Heart right ventricle (tissue), 16 donors: ENCODE data around the gene TRAK1. TPM values are rescaled to one million over a fixed set of nuclear protein-coding genes. Genes with fewer than 3 reads are reported as not detected.

ENCODE experiments used
- ATAC-seq, 8 donors: fragments of 200-7000 bp; cut with Tn5 transposase; one replicate each; pipeline ENCODE4 v1.9.1; 2020; ENCODE audit warnings: mild to moderate bottlenecking in 8 of 8, moderate library complexity in 8 of 8, moderate number of reproducible peaks in 1 of 8
- DNase-seq, 2 donors: peaks; one replicate each; pipeline ENCODE4 v3.0.0-alpha.2; 2020
- H3K27ac ChIP-seq, 10 donors: fragments of 200-600 bp; sonication (generic) in 2 of 10; one replicate each; pipeline versions ENCODE4 v1.5.0 to v1.8.0; 2020 to 2022; ENCODE audit warnings: mild to moderate bottlenecking in 3 of 10
- H3K27me3 ChIP-seq, 7 donors: fragments of 200-600 bp; one replicate each; pipeline ENCODE4 v1.8.0; 2021 to 2022; ENCODE audit warnings: mild to moderate bottlenecking in 2 of 7
- H3K36me3 ChIP-seq, 9 donors: fragments of 200-600 bp; sonication (generic) in 1 of 9; one replicate each; pipeline versions ENCODE4 v1.5.0 to v1.8.0; 2020 to 2022; ENCODE audit warnings: mild to moderate bottlenecking in 2 of 9
- H3K4me1 ChIP-seq, 9 donors: fragments of 200-600 bp; sonication (generic) in 1 of 9; one replicate each; pipeline versions ENCODE4 v1.5.0 to v1.8.0; 2020 to 2022; ENCODE audit warnings: mild to moderate bottlenecking in 4 of 9
- H3K4me3 ChIP-seq, 10 donors: fragments of 200-600 bp; sonication (generic) in 2 of 10; one replicate each; pipeline versions ENCODE4 v1.5.0 to v1.8.0; 2020 to 2022; ENCODE audit warnings: mild to moderate bottlenecking in 7 of 10, moderate library complexity in 2 of 10
- H3K9me3 ChIP-seq, 11 donors: fragments of 200-600 bp in 10 of 11; sonication (generic) in 2 of 11; one replicate each; pipeline versions ENCODE4 v1.5.0 to v1.8.0; 2013 to 2022; ENCODE audit warnings: mild to moderate bottlenecking in 2 of 11, control low read depth in 1 of 11, moderate library complexity in 1 of 11
- CTCF ChIP-seq, 9 donors: fragments of 200-600 bp; sonication (generic) in 2 of 9; IDR thresholded peaks; one replicate each; pipeline versions ENCODE4 v1.5.0 to v1.8.0; 2021 to 2022; ENCODE audit warnings: antibody characterized with exemption in 9 of 9, mild to moderate bottlenecking in 5 of 9, moderate library complexity in 1 of 9
- WGBS, 2 donors: extraction: QIAGEN DNeasy Blood & Tissue Kit; methylation state at CpG; one replicate each; pipeline ENCODE4 v1.1.7; 2013; ENCODE audit warnings: inconsistent platforms in 1 of 2; 5-methylcytosine and 5-hydroxymethylcytosine counted together
- intact Hi-C, 10 donors: fragments of 100-400 bp; cut with DNase I; formaldehyde crosslinking; loops; one replicate each; pipeline versions ENCODE4 v1.11.1 to v1.14.2; 2022
- polyA plus RNA-seq, 2 donors: library from polyadenylated mRNA; stranded (reverse); fragments of 200-250 nt; gene quantifications; one replicate each; pipeline ENCODE4 v1.2.3, GENCODE V29; 2013
- total RNA-seq, 10 donors: library from RNA; stranded (reverse); fragmentation: NEBNext Ultra II Directional in 3 of 10; extraction: Animal tissue kit (Norgen Biotek cat#: 25700) in 3 of 10; gene quantifications; one replicate each; pipeline versions ENCODE4 v1.2.1 to v1.2.4, GENCODE V29; 2021 to 2023
- donor health status: Arrhythmogenic right ventricular cardiomyopathy.
- donor health status: ischemic (EF 13 %, LVEDD 7.1; RV severe dilation, severe dysfunction).
- donor health status: healthy with polysubstance abuse.
- donor health status: DM: no; HTN: yes; CAD: no.
- donor health status: DM: no; HTN: no; CAD: no.
- donor health status: ischemic (EF 25% LVEDD 6.9; RV normal size, moderate dysfunction).
- donor health status: ischemic (EF 25% LVEDD 5.7; RV mildly dilated, moderate dysfunction).
- donor health status: healthy.
- donor health status: DM: yes; HTN: yes; CAD: no.
- donor health status: Ischemic cardiomyopathy.
- donor health status: ischemic (EF 35%, LVEDD 5.7; RV mildly dilated, moderate dysfunction).
- donor health status: nonischemic (EF 11% LVEDD 7.7; RV severe dilation, severe dysfunction).
- donor health status: DM: yes; HTN: yes; CAD: no.
- donor health status: PGD.
- donor health status: ischemic (EF 29% LVEDD 5.4; RV normal size, mild dysfunction).
- donor health status: nonischemic (EF 23%, LVEDD 6.1; RV moderate dilation, normal function).

The TRAK1 gene
- total and polyA plus RNA-seq, 12 donors = 35.5 to 423 (median 303) TPM

- H3K36me3 ChIP-seq = no peaks in the 10 kb centered on the region
- H3K4me3 ChIP-seq = no peak overlapping the region
- ATAC-seq (no peak), DNase-seq (no peak)
- intact Hi-C loops = loop anchor here in 1 of 10 donors (10.0 kb wide), 1 partner anchor 154 kb away; no protein-coding TSS in a partner anchor
- H3K4me1 ChIP-seq = peaks cover 0 to 2% (median 0%) of the 10 kb centered on the region in 9 donors
- no peak for TF ChIP-seq CTCF (IDR thresholded peaks at IDR 0.05)
- H3K27me3 ChIP-seq = peaks cover 2 to 57% (median 51%) of the 10 kb centered on the region in 7 donors
- no peaks in the 10 kb centered on the region for H3K9me3 ChIP-seq
- H3K27ac ChIP-seq = no peak overlapping the region
- 38 to 44% methylated on average over 1 of the region's 1 CpG for WGBS, 2 donors
Measured at GRCh38 chr3:42270561-42270960, 179.4 kb downstream of the TRAK1 start.

GRCh38 chr3:42271786-42272185 is 180.6 kb downstream of the TRAK1 start:
- H3K36me3 ChIP-seq = no peaks in the 10 kb centered on the region
- no peaks in the 10 kb centered on the region for H3K9me3 ChIP-seq
- H3K4me1 ChIP-seq = no peaks in the 10 kb centered on the region
- peaks cover 0 to 58% (median 43%) of the 10 kb centered on the region in 7 donors for H3K27me3 ChIP-seq
- ATAC-seq (no peak), DNase-seq (no peak)
- TF ChIP-seq CTCF (IDR thresholded peaks at IDR 0.05) = no peak
- no peak overlapping the region for H3K4me3 ChIP-seq
- intact Hi-C loops = loop anchor here in 1 of 10 donors (10.0 kb wide), 1 partner anchor 153 kb away; no protein-coding TSS in a partner anchor
- H3K27ac ChIP-seq = no peak overlapping the region

GRCh38 chr3:42273361-42273760 is 182.2 kb downstream of the TRAK1 start:
- no peaks in the 10 kb centered on the region for H3K9me3 ChIP-seq
- peaks cover 0 to 45% (median 28%) of the 10 kb centered on the region in 7 donors for H3K27me3 ChIP-seq
- H3K36me3 ChIP-seq = no peaks in the 10 kb centered on the region
- intact Hi-C loops = loop anchor here in 1 of 10 donors (10.0 kb wide), 1 partner anchor 151 kb away; no protein-coding TSS in a partner anchor
- H3K4me1 ChIP-seq = no peaks in the 10 kb centered on the region
- no peak overlapping the region for H3K4me3 ChIP-seq
- no peak overlapping the region for H3K27ac ChIP-seq
- TF ChIP-seq CTCF (IDR thresholded peaks at IDR 0.05) = no peak
- 50 to 57% methylated on average over 2 of the region's 2 CpGs for WGBS, 2 donors
- DNase-seq (no peak), ATAC-seq (no peak)

GRCh38 chr3:42274266-42274665 is 183.1 kb downstream of the TRAK1 start:
- DNase-seq (no peak), ATAC-seq (no peak)
- H3K9me3 ChIP-seq = peaks cover 0 to under 1% (median 0%) of the 10 kb centered on the region in 11 donors
- no peak overlapping the region for H3K4me3 ChIP-seq
- H3K27ac ChIP-seq = no peak overlapping the region
- H3K36me3 ChIP-seq = no peaks in the 10 kb centered on the region
- no peak for TF ChIP-seq CTCF (IDR thresholded peaks at IDR 0.05)
- intact Hi-C loops = loop anchor here in 1 of 10 donors (10.0 kb wide), 1 partner anchor 151 kb away; no protein-coding TSS in a partner anchor
- peaks cover 0 to 36% (median 19%) of the 10 kb centered on the region in 7 donors for H3K27me3 ChIP-seq
- H3K4me1 ChIP-seq = no peaks in the 10 kb centered on the region
